Renal cortical epithelial cell (primary cell): ENCODE results near the gene CBLIF. TPM values are rescaled to one million over a fixed set of nuclear protein-coding genes. Genes with fewer than 3 reads are reported as not detected.
"Not testable (repeated sequence)": the region's sequence is repeated elsewhere in the genome, so short reads cannot be mapped to it uniquely, and the experiment has no call there.

Experiments used
- DNase-seq: peaks from one replicate; pipeline ENCODE4 v3.0.0-alpha.2; 2011; ENCODE audit warnings: low read depth
- total RNA-seq: library from RNA; depleted of rRNA; stranded (reverse); fragments of >200 nt; gene quantifications from 2 replicates; pipeline ENCODE4 v1.2.3, GENCODE V29; 2014

The CBLIF gene
- total RNA-seq, 1 donor from 2014 or later: not detected

- no peak for DNase-seq
These were observed 50.9 kb downstream of the CBLIF start for GRCh38 chr11:59794417-59794816.

GRCh38 chr11:59792507-59792906 lies 52.8 kb downstream of the CBLIF start:
- no peak for DNase-seq

GRCh38 chr11:59791639-59792038 lies 53.7 kb downstream of the CBLIF start:
- no peak for DNase-seq

GRCh38 chr11:59787816-59788215 lies 57.5 kb downstream of the CBLIF start:
- no peak for DNase-seq

GRCh38 chr11:59787255-59787588 lies 58.1 kb downstream of the CBLIF start:
- DNase-seq: no peak

GRCh38 chr11:59785818-59786217 lies 59.5 kb downstream of the CBLIF start:
- DNase-seq: no peak

- DNase-seq: not testable (repeated sequence)
These were observed 60.9 kb downstream of the CBLIF start for GRCh38 chr11:59784441-59784840.

- DNase-seq: no peak
These were observed 61.6 kb downstream of the CBLIF start for GRCh38 chr11:59783632-59784090.

GRCh38 chr11:59782080-59782479 lies 63.2 kb downstream of the CBLIF start:
- no peak for DNase-seq

- DNase-seq: peak; percentile 77
These were observed 65.8 kb downstream of the CBLIF start for GRCh38 chr11:59779487-59779886.

Other genes with a start within 250 kb of the CBLIF start
- 32.0 and 71.3 TPM in 2 replicates for gene OSBP, start 229.7 kb downstream of the CBLIF start, total RNA-seq
- gene PATL1, start 176.5 kb downstream of the CBLIF start, total RNA-seq: 6.3 and 20.6 TPM in 2 replicates
- gene OR10V1, start 131.7 kb downstream of the CBLIF start, total RNA-seq: not detected in 2 replicates
- gene STX3, start 90.1 kb downstream of the CBLIF start, total RNA-seq: 58.0 and 91.6 TPM in 2 replicates
- gene MRPL16, start 34.7 kb downstream of the CBLIF start, total RNA-seq: 43.2 and 43.9 TPM in 2 replicates
- gene TCN1, start 21.0 kb upstream of the CBLIF start, total RNA-seq: 1.9 TPM in 1 of 2 replicates, not detected in the other
- gene OOSP3, start 33.3 kb upstream of the CBLIF start, total RNA-seq: not detected in 2 replicates
- gene OOSP1, start 92.9 kb upstream of the CBLIF start, total RNA-seq: 0.45 TPM in 1 of 2 replicates, not detected in the other
- gene OOSP4A, start 118.5 kb upstream of the CBLIF start, total RNA-seq: not detected in 2 replicates
- gene OOSP4B, start 171.7 kb upstream of the CBLIF start, total RNA-seq: not detected in 2 replicates
- not detected in 2 replicates for gene OOSP2, start 194.9 kb upstream of the CBLIF start, total RNA-seq
- not detected in 2 replicates for gene MS4A3, start 211.2 kb upstream of the CBLIF start, total RNA-seq
- gene MS4A2, start 243.2 kb upstream of the CBLIF start, total RNA-seq: not detected in 2 replicates